Brain microvascular endothelial cell (primary cell): ENCODE results near the gene NRXN3.

Experiments
- DNase-seq: peaks from one replicate; pipeline ENCODE4 v3.0.0-alpha.2; 2020
- H3K27ac ChIP-seq: fragments of 250-450 bp; sonication (Bioruptor Pico); 2 replicates; pipeline ENCODE4 v1.5.1; 2020; ENCODE audit warnings: mild to moderate bottlenecking, moderate library complexity
- H3K27me3 ChIP-seq: fragments of 250-450 bp; sonication (Bioruptor Pico); replicated peaks from 2 replicates; pipeline ENCODE4 v1.5.1; 2020; ENCODE audit warnings: mild to moderate bottlenecking
- H3K36me3 ChIP-seq: fragments of 250-450 bp; sonication (Bioruptor Pico); replicated peaks from 2 replicates; pipeline ENCODE4 v1.5.1; 2020; ENCODE audit warnings: mild to moderate bottlenecking
- H3K4me3 ChIP-seq: 2 replicates; pipeline ENCODE4 v1.5.1; 2011; ENCODE audit warnings: low read depth, mild to moderate bottlenecking, control low read depth, low read length, moderate library complexity
- in situ Hi-C: cut with HindIII; loops from 2 replicates; pipeline ENCODE4 v1.10.0; 2017; ENCODE audit warnings: low sequenced_read_pairs, low pct_ligation_motif_present
- TF ChIP-seq, protein P1 (sequence below): IDR thresholded peaks from 2 replicates; pipeline ENCODE4 v1.5.1; 2011; ENCODE audit warnings: low read depth, mild to moderate bottlenecking, moderate library complexity, low read length, control low read depth, inconsistent platforms; ENCODE audit errors: missing control alignments

Gene NRXN3

DNA sequence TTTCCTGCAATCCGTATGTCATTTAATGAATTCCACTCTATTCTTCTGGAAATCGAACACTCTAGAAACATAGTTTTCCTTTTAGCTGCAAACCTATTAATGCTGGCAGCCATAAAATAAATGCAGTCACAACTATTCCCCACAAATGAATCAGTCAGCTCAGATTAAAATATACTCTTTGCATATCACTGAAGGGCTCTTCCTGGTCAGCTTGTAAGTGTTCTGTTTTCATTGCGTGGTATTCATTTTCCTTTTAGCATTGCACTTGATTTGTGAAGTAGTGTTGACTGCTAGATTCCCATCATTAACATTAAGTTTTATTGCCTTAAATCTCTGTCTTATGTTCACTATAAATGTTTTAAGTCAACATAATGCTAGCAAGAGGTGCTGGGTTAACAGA is 1355.2 kb downstream of the NRXN3 start:
- no peaks in the 10 kb centered on the region for H3K36me3 ChIP-seq
- DNase-seq = no peak
- TF ChIP-seq, protein P1, sequence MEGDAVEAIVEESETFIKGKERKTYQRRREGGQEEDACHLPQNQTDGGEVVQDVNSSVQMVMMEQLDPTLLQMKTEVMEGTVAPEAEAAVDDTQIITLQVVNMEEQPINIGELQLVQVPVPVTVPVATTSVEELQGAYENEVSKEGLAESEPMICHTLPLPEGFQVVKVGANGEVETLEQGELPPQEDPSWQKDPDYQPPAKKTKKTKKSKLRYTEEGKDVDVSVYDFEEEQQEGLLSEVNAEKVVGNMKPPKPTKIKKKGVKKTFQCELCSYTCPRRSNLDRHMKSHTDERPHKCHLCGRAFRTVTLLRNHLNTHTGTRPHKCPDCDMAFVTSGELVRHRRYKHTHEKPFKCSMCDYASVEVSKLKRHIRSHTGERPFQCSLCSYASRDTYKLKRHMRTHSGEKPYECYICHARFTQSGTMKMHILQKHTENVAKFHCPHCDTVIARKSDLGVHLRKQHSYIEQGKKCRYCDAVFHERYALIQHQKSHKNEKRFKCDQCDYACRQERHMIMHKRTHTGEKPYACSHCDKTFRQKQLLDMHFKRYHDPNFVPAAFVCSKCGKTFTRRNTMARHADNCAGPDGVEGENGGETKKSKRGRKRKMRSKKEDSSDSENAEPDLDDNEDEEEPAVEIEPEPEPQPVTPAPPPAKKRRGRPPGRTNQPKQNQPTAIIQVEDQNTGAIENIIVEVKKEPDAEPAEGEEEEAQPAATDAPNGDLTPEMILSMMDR = no peak
- in situ Hi-C loops = no loop called here
- no peaks in the 10 kb centered on the region for H3K27me3 ChIP-seq
- H3K4me3 ChIP-seq = no peak overlapping the region
- no peak overlapping the region for H3K27ac ChIP-seq

DNA sequence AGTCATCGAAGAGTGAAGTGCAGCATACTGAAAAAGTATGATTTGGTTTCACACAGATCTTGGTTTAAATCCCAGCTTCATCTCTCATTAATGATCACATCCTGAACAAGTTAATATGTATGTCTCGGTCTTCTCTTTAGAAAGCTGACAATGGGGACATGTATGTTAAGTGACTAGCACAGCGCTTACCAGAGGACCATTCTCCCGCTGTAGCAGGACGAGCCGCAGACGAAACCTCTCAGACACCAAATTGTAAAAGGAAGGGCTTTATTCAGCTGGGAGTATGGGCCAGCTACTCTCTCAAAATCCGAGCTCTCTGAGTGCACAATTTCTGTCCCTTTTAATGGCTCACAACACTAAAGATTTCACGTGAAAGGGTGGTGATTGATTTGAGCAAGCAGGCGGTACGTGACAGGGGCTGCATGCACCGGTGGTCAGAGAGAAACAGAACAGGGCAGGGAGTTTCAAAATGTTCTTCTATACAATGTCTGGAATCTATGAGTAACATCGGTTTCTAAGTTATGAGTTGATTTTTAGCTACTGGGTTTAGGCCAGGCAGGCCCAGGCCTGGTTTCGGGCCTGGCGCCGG is 1358.7 kb downstream of the NRXN3 start:
- DNase-seq = no peak
- no peak overlapping the region for H3K4me3 ChIP-seq
- TF ChIP-seq, protein P1 = no peak
- no peak overlapping the region for H3K27ac ChIP-seq
- in situ Hi-C loops = no loop called here
- no peaks in the 10 kb centered on the region for H3K27me3 ChIP-seq
- H3K36me3 ChIP-seq = no peaks in the 10 kb centered on the region

DNA sequence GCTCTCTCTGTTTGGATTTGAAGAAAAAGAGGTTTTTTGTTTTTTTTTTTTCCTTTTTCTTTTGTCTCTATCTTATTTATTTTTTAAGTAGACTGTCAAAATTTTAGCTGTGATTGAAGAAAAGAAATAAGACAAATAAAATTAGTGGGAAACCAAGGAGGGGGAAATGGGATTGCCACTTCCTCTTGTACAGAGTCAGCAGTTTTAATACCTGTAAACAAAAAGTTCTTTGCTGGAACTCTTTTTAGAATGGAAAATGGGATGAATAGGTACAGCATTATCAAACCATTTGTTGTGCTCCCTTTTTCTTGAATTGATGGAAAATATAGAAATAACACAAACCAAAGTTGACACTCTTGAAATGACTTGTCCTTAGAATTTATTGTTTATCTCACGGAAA is 1360.4 kb downstream of the NRXN3 start:
- in situ Hi-C loops = no loop called here

DNA sequence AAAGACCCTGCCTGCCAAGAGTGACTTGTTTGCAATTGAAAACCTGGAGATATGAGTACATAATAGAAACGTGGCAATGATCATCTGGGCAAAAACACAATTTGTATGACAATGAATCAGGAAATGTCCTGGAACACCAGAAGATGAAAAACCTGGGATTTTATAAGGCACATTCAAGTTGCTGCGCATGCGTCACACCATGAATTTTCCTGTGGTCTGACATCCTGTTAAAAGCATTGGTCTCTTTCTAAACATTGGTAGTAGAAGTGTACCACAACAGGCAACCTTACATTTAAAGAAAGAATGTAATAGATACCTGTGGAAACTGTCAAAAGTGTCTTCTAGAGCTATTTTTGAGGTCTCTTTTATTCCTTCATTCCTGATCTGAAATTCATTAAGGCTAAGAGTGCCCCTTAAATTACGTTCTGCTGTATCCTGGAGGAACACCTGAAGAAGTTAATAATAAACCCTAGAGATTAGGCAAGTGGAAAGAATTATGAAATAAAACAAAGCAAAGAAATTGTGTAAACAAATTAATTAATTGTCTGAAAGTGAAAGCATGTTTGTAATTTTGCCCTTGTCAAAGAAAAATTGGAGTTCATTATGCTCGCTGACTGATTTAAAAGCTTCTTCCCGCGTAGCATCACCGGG is 1364.7 kb downstream of the NRXN3 start:
- Histone ChIP-seq H3K27me3 (no peaks in the 10 kb centered on the region), H3K27ac (no peak overlapping the region), H3K4me3 (no peak overlapping the region), H3K36me3 (no peaks in the 10 kb centered on the region)
- TF ChIP-seq, protein P1 = no peak
- in situ Hi-C loops = no loop called here
- no peak for DNase-seq

More for the DNA sequence above, 1360.4 kb downstream of the NRXN3 start:
- DNase-seq = no peak
- H3K27me3 ChIP-seq = no peaks in the 10 kb centered on the region
- no peak overlapping the region for H3K4me3 ChIP-seq
- H3K36me3 ChIP-seq = no peaks in the 10 kb centered on the region
- no peak overlapping the region for H3K27ac ChIP-seq
- TF ChIP-seq, protein P1 = no peak

DNA sequence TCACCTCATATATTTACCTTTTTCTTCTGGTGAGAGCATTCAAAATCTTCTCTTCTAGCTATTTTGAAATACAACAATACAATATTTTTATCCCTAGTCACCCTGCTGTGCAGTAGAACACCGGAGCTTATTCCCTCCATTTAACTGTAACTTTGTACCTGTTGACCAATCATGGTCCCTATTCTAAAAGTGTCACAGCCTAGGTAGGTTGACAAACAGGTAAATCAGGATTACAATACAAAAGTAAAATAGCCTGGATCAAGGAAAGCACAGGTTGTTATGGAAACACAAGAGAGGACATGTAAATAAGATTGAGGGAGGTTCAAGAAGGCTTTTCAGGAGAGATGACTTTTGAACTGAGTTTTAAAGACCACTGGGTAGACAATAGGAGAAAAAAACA is 1370.2 kb downstream of the NRXN3 start:
- no peak overlapping the region for H3K27ac ChIP-seq
- TF ChIP-seq, protein P1 = no peak
- no peaks in the 10 kb centered on the region for H3K36me3 ChIP-seq
- H3K4me3 ChIP-seq = no peak overlapping the region
- DNase-seq = no peak
- in situ Hi-C loops = no loop called here
- no peaks in the 10 kb centered on the region for H3K27me3 ChIP-seq

DNA sequence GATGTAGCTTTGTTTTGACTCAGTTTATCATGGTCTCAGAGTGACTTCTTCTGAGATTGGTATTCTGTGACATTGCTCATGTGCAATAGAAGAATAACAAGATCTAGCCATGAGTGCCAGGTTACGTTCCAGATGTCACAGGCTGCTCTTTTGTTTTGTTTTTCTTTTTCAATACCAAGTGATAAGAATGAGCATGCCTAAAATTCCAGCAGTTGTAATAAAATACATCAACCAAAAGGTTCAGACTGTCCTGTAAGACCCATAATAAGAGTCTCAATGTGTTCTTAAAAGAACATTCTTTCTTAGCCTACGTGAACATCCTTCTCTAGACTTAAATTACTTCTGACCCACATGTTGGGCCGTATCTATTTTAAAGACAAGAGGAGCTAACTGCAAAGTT is 1371.9 kb downstream of the NRXN3 start:
- peak; percentile 55 for DNase-seq
- peak overlapping the region; percentile 51 for H3K27ac ChIP-seq

More for the DNA sequence above, 1371.9 kb downstream of the NRXN3 start:
- no peaks in the 10 kb centered on the region for H3K36me3 ChIP-seq
- TF ChIP-seq, protein P1 = no peak
- H3K27me3 ChIP-seq = no peaks in the 10 kb centered on the region
- H3K4me3 ChIP-seq = no peak overlapping the region
- in situ Hi-C loops = no loop called here
